ENCODE results near the gene LIMCH1. TPM values are rescaled to one million over a fixed set of nuclear protein-coding genes. Genes with fewer than 3 reads are reported as not detected.
"Not testable (repeated sequence)": the region's sequence is repeated elsewhere in the genome, so short reads cannot be mapped to it uniquely, and the experiment has no call there.

Gene LIMCH1
- total RNA-seq, 1 donor from 2014 or later, result 7.1 TPM

DNA sequence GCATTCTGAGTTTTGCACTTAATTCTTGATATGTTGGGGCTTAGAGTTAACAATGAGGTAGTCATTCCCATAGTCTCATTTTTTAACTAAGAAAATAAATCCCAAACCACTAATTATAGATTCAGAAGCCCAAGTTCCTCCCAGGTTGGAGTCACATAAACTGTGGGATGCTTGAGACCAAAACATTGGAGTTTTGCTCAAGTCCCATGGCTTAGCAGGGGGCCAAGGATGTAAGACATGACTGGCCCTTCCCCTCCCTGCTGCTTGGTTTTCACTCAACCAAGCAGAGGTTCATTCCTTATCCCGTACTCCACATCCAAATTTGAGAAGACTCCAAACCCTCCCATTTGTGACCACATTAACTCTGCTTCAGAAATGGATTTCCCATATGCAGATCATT is 101.3 kb downstream of the LIMCH1 start:
- Histone ChIP-seq H3K4me1 (ENCODE audit: insufficient read depth, low read length) (no peaks in the 10 kb centered on the region), H4K20me1 (ENCODE audit: insufficient read depth, low read length) (no peaks in the 10 kb centered on the region), H3K27ac (ENCODE audit: low read depth, low read length) (no peak overlapping the region), H3K36me3 (ENCODE audit: insufficient read depth, low read length) (no peaks in the 10 kb centered on the region), H3K4me2 (ENCODE audit: low read length) (no peak overlapping the region), H2AFZ (ENCODE audit: low read depth, low read length) (no peak overlapping the region), H3K9ac (ENCODE audit: low read length) (no peak overlapping the region), H3K4me3 (ENCODE audit: insufficient read depth, low read depth, low read length) (no peak overlapping the region), H3K9me3 (ENCODE audit: insufficient read depth, low read depth, low read length) (no peaks in the 10 kb centered on the region), H3K79me2 (ENCODE audit: insufficient read depth, low read length) (no peaks in the 10 kb centered on the region), H3K27me3 (ENCODE audit: insufficient read depth, low read length) (peaks cover under 1% of the 10 kb centered on the region)
- TF ChIP-seq EZH2 (IDR thresholded peaks at IDR 0.05; ENCODE audit: insufficient read depth, low read length), result no peak
- Mint-ChIP-seq H3K9me3 (ENCODE audit: unreplicated experiment) (no peaks in the 10 kb centered on the region), H3K27ac (ENCODE audit: unreplicated experiment) (no peak overlapping the region), H3K4me3 (ENCODE audit: unreplicated experiment) (peak overlapping the region; percentile 28), H3K36me3 (ENCODE audit: low read depth, unreplicated experiment) (no peaks in the 10 kb centered on the region), H3K4me1 (ENCODE audit: low read depth, unreplicated experiment) (peaks cover 6% of the 10 kb centered on the region), H3K27me3 (ENCODE audit: low read depth, unreplicated experiment) (peaks cover 13% of the 10 kb centered on the region)
- no peak for FAIRE-seq
- no peak for DNase-seq (ENCODE audit: low read depth)

DNA sequence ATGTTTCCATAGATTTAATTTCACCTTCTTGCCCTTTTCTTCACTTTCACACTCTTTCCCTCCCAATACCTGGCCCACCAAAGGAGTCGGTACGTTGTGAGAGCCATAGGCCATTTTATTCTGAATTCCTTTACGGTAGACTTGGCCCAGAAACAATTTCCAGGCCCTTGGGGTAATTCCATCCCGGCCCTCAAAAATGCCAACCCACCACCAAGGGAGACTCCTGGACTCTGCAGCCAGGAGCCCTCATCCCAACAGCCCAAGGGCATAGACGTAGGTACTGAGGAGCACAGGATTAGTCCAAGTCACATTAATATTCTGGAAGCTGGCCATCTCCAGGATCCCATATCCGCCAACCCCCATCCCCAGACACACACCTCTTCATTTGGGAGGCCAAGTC is 102.9 kb downstream of the LIMCH1 start:
- Mint-ChIP-seq H3K4me3 (ENCODE audit: unreplicated experiment) (no peak overlapping the region), H3K4me1 (ENCODE audit: low read depth, unreplicated experiment) (peaks cover 9% of the 10 kb centered on the region), H3K27ac (ENCODE audit: unreplicated experiment) (no peak overlapping the region), H3K27me3 (ENCODE audit: low read depth, unreplicated experiment) (peaks cover 18% of the 10 kb centered on the region), H3K9me3 (ENCODE audit: unreplicated experiment) (no peaks in the 10 kb centered on the region), H3K36me3 (ENCODE audit: low read depth, unreplicated experiment) (no peaks in the 10 kb centered on the region)
- TF ChIP-seq, protein P1, sequence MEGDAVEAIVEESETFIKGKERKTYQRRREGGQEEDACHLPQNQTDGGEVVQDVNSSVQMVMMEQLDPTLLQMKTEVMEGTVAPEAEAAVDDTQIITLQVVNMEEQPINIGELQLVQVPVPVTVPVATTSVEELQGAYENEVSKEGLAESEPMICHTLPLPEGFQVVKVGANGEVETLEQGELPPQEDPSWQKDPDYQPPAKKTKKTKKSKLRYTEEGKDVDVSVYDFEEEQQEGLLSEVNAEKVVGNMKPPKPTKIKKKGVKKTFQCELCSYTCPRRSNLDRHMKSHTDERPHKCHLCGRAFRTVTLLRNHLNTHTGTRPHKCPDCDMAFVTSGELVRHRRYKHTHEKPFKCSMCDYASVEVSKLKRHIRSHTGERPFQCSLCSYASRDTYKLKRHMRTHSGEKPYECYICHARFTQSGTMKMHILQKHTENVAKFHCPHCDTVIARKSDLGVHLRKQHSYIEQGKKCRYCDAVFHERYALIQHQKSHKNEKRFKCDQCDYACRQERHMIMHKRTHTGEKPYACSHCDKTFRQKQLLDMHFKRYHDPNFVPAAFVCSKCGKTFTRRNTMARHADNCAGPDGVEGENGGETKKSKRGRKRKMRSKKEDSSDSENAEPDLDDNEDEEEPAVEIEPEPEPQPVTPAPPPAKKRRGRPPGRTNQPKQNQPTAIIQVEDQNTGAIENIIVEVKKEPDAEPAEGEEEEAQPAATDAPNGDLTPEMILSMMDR (IDR thresholded peaks at IDR 0.05; ENCODE audit: insufficient read depth, low read depth, low read length), result no peak
- TF ChIP-seq EZH2 (IDR thresholded peaks at IDR 0.05; ENCODE audit: insufficient read depth, low read length), result no peak
- Histone ChIP-seq H3K4me2 (ENCODE audit: low read length) (no peak overlapping the region), H3K27me3 (ENCODE audit: insufficient read depth, low read length) (peaks cover 13% of the 10 kb centered on the region), H3K9ac (ENCODE audit: low read length) (no peak overlapping the region), H3K9me3 (ENCODE audit: insufficient read depth, low read depth, low read length) (no peaks in the 10 kb centered on the region), H3K36me3 (ENCODE audit: insufficient read depth, low read length) (no peaks in the 10 kb centered on the region), H2AFZ (ENCODE audit: low read depth, low read length) (no peak overlapping the region), H3K79me2 (ENCODE audit: insufficient read depth, low read length) (no peaks in the 10 kb centered on the region), H3K4me3 (ENCODE audit: insufficient read depth, low read depth, low read length) (no peak overlapping the region), H3K27ac (ENCODE audit: low read depth, low read length) (no peak overlapping the region), H3K4me1 (ENCODE audit: insufficient read depth, low read length) (no peaks in the 10 kb centered on the region), H4K20me1 (ENCODE audit: insufficient read depth, low read length) (no peaks in the 10 kb centered on the region)
- DNase-seq (ENCODE audit: low read depth) (no peak), FAIRE-seq (no peak)

DNA sequence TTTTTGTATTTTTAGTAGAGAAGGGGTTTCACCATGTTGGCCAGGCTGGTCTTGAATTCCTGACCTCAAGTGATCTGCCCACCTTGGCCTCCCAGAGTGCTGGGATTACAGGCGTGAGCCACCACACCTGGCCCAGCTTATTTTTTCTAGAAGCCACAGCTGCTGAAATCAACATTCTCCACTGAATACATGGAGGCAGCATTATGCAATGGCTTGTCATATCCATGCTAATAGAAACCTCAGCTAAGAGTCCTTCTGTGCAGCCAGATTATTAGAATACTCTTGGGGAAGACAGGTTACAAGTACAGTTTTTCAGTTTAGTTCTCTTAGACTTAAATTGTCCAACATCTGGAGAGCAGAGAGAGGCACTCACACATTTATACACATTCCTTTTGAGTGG is 104.8 kb downstream of the LIMCH1 start:
- H4K20me1 ChIP-seq (ENCODE audit: insufficient read depth, low read length); H3K79me2 ChIP-seq (ENCODE audit: insufficient read depth, low read length); H3K4me3 Mint-ChIP-seq (ENCODE audit: unreplicated experiment); H3K9ac ChIP-seq (ENCODE audit: low read length); H3K36me3 Mint-ChIP-seq (ENCODE audit: low read depth, unreplicated experiment); H3K9me3 ChIP-seq (ENCODE audit: insufficient read depth, low read depth, low read length); H3K4me3 ChIP-seq (ENCODE audit: insufficient read depth, low read depth, low read length); FAIRE-seq; H3K9me3 Mint-ChIP-seq (ENCODE audit: unreplicated experiment); DNase-seq (ENCODE audit: low read depth); H3K4me1 Mint-ChIP-seq (ENCODE audit: low read depth, unreplicated experiment); H3K4me1 ChIP-seq (ENCODE audit: insufficient read depth, low read length); H3K36me3 ChIP-seq (ENCODE audit: insufficient read depth, low read length); H3K27ac Mint-ChIP-seq (ENCODE audit: unreplicated experiment); H3K4me2 ChIP-seq (ENCODE audit: low read length); H3K27ac ChIP-seq (ENCODE audit: low read depth, low read length); H2AFZ ChIP-seq (ENCODE audit: low read depth, low read length): not testable (repeated sequence)
- peaks cover 14% of the 10 kb centered on the region for H3K27me3 Mint-ChIP-seq (ENCODE audit: low read depth, unreplicated experiment)
- peaks cover 17% of the 10 kb centered on the region for H3K27me3 ChIP-seq (ENCODE audit: insufficient read depth, low read length)

DNA sequence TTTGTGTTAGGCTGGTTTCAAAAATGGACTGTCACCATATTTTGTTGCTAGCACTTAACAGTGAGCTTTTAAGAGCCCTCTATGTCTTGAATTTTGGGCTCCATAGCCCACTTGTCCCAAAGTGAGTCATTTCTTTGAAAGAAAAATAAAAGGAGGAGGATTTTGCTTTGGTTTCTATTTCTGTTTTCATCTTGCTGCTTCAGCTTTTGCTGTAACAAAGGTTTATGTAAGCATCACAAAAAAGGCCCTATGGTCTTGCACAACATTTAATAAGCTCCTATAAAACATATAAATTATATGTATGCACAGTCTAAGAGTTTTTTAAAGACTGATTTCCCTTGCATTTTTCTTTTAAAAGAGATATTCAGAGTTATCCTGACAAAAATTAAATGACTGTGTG is 105.4 kb downstream of the LIMCH1 start:
- no peak overlapping the region for H3K4me3 Mint-ChIP-seq (ENCODE audit: unreplicated experiment)
- H2AFZ ChIP-seq (ENCODE audit: low read depth, low read length), result no peak overlapping the region
- no peaks in the 10 kb centered on the region for H3K79me2 ChIP-seq (ENCODE audit: insufficient read depth, low read length)
- DNase-seq (ENCODE audit: low read depth) (no peak), FAIRE-seq (no peak)
- TF ChIP-seq, protein P1 (IDR thresholded peaks at IDR 0.05; ENCODE audit: insufficient read depth, low read depth, low read length), result no peak
- no peak for TF ChIP-seq EZH2 (IDR thresholded peaks at IDR 0.05; ENCODE audit: insufficient read depth, low read length)
- H3K4me3 ChIP-seq (ENCODE audit: insufficient read depth, low read depth, low read length), result no peak overlapping the region
- H3K4me2 ChIP-seq (ENCODE audit: low read length), result no peak overlapping the region
- H3K9me3 Mint-ChIP-seq (ENCODE audit: unreplicated experiment), result no peaks in the 10 kb centered on the region
- H3K27me3 ChIP-seq (ENCODE audit: insufficient read depth, low read length), result peaks cover 17% of the 10 kb centered on the region
- H3K4me1 ChIP-seq (ENCODE audit: insufficient read depth, low read length), result no peaks in the 10 kb centered on the region
- H3K9me3 ChIP-seq (ENCODE audit: insufficient read depth, low read depth, low read length), result no peaks in the 10 kb centered on the region
- H4K20me1 ChIP-seq (ENCODE audit: insufficient read depth, low read length), result no peaks in the 10 kb centered on the region
- no peak overlapping the region for H3K27ac Mint-ChIP-seq (ENCODE audit: unreplicated experiment)
- peaks cover 10% of the 10 kb centered on the region for H3K27me3 Mint-ChIP-seq (ENCODE audit: low read depth, unreplicated experiment)
- H3K27ac ChIP-seq (ENCODE audit: low read depth, low read length), result no peak overlapping the region
- peaks cover 9% of the 10 kb centered on the region for H3K4me1 Mint-ChIP-seq (ENCODE audit: low read depth, unreplicated experiment)
- no peak overlapping the region for H3K9ac ChIP-seq (ENCODE audit: low read length)
- H3K36me3 ChIP-seq (ENCODE audit: insufficient read depth, low read length), result no peaks in the 10 kb centered on the region
- H3K36me3 Mint-ChIP-seq (ENCODE audit: low read depth, unreplicated experiment), result no peaks in the 10 kb centered on the region
